ENCODE measurements around the gene CPNE1.

GRCh38 chr20:35641743-35642142 lies 23.0 kb downstream of the CPNE1 start:
- TF ChIP-seq CTCF (IDR thresholded peaks at IDR 0.05) (no peak), POLR2A (IDR thresholded peaks at IDR 0.05) (no peak)

Measured in Peyer's patch (tissue), 4 donors.